Peyer's patch (tissue), 4 donors: Measurements from ENCODE around the gene POMGNT2.

Experiments
- CTCF ChIP-seq, 6 experiments: fragments of 450-650 bp in 4 of 6; fragments of 200-600 bp in 2 of 6; sonication (generic) in 1 of 6; IDR thresholded peaks; one replicate each; pipeline ENCODE4 v1.5.1; 2017 to 2019; ENCODE audit warnings: antibody characterized with exemption in 6 of 6, mild to moderate bottlenecking in 3 of 6, moderate library complexity in 1 of 6
- POLR2A ChIP-seq, 2 donors: fragments of 450-650 bp; IDR thresholded peaks; one replicate each; pipeline ENCODE4 v1.5.1; 2017; ENCODE audit warnings: antibody characterized with exemption in 2 of 2, mild to moderate bottlenecking in 2 of 2, moderate library complexity in 2 of 2

- TF ChIP-seq CTCF (IDR thresholded peaks at IDR 0.05) (no peak), POLR2A (IDR thresholded peaks at IDR 0.05) (no peak)
These were observed 75.5 kb downstream of the POMGNT2 start for GRCh38 chr3:43030162-43030935.
